ENCODE results near the gene FAR2.
"Not testable (repeated sequence)": the region's sequence is repeated elsewhere in the genome, so short reads cannot be mapped to it uniquely, and the experiment has no call there.

Gene FAR2

GRCh38 chr12:29376118-29376517 is 227.0 kb downstream of the FAR2 start:
- Mint-ChIP-seq H3K36me3 (ENCODE audit: low read depth) (peaks cover 31% of the 10 kb centered on the region), H3K4me1 (ENCODE audit: low read depth) (peaks cover 45% of the 10 kb centered on the region), H3K27me3 (no peaks in the 10 kb centered on the region), H3K27ac (no peak overlapping the region), H3K9me3 (no peaks in the 10 kb centered on the region), H3K4me3 (no peak overlapping the region)

- peak within 1 kb of the TSS; percentile 98 for H3K4me3 Mint-ChIP-seq
- no peaks in the 10 kb centered on the region for H3K9me3 Mint-ChIP-seq
- H3K4me1 Mint-ChIP-seq (ENCODE audit: low read depth) = peaks cover 51% of the 10 kb centered on the region
- H3K27me3 Mint-ChIP-seq = no peaks in the 10 kb centered on the region
- peak within 1 kb of the TSS; percentile 98 for H3K27ac Mint-ChIP-seq
- peaks cover 24% of the 10 kb centered on the region for H3K36me3 Mint-ChIP-seq (ENCODE audit: low read depth)
Observed at GRCh38 chr12:29380536-29381523, 231.8 kb downstream of the FAR2 start, which contains the start of gene ERGIC2. TSS of gene ERGIC2 (minus strand) at chr12:29381172. CDS start at chr12:29371633, 9,539 bp downstream.

DNA sequence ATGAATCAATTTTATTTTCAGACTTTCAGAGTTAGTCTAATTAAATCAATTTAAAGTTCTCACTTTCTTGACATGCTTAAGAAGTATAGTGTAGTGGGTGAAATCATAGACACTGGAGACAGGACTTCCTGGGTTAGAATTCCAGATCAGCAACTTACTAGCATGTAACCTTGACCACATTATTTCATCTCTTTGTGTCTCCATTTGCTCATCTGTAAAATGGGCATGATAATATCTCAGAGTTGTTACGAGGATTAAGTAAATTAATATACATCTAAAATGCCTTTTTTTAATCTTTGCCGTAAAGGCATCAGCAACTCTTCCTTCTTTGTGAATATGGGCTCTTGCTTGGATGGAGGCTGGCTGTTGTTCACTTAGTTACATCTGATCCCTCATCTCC is 233.2 kb downstream of the FAR2 start:
- Mint-ChIP-seq H3K27me3 (no peaks in the 10 kb centered on the region), H3K36me3 (ENCODE audit: low read depth) (peaks cover 14% of the 10 kb centered on the region), H3K9me3 (no peaks in the 10 kb centered on the region), H3K4me3 (peak overlapping the region; percentile 98), H3K4me1 (ENCODE audit: low read depth) (peaks cover 38% of the 10 kb centered on the region), H3K27ac (no peak overlapping the region)

- not testable (repeated sequence) for H3K9me3 Mint-ChIP-seq; H3K27ac Mint-ChIP-seq; H3K27me3 Mint-ChIP-seq; H3K36me3 Mint-ChIP-seq (ENCODE audit: low read depth); H3K4me3 Mint-ChIP-seq
- peaks cover 16% of the 10 kb centered on the region for H3K4me1 Mint-ChIP-seq (ENCODE audit: low read depth)
Observed at GRCh38 chr12:29385194-29385593, 236.1 kb downstream of the FAR2 start.

Measured in stimulated activated naive CD8-positive, alpha-beta T cell treated with anti-CD3 and anti-CD28 coated beads, Interleukin-15, Interleukin-2, amounts not matched to agents 100 ng/mL and 50 ng/mL, for 24 hours (primary cell).